Cerebellar cortex (tissue), 1 donor: ENCODE data around the gene NDUFS8.
"Not testable (repeated sequence)": the region's sequence is repeated elsewhere in the genome, so short reads cannot be mapped to it uniquely, and the experiment has no call there.

Experiments used
- DNase-seq: peaks from one replicate; pipeline ENCODE4 v3.0.0-alpha.2; 2015; ENCODE audit warnings: low spot score

Gene NDUFS8

DNA sequence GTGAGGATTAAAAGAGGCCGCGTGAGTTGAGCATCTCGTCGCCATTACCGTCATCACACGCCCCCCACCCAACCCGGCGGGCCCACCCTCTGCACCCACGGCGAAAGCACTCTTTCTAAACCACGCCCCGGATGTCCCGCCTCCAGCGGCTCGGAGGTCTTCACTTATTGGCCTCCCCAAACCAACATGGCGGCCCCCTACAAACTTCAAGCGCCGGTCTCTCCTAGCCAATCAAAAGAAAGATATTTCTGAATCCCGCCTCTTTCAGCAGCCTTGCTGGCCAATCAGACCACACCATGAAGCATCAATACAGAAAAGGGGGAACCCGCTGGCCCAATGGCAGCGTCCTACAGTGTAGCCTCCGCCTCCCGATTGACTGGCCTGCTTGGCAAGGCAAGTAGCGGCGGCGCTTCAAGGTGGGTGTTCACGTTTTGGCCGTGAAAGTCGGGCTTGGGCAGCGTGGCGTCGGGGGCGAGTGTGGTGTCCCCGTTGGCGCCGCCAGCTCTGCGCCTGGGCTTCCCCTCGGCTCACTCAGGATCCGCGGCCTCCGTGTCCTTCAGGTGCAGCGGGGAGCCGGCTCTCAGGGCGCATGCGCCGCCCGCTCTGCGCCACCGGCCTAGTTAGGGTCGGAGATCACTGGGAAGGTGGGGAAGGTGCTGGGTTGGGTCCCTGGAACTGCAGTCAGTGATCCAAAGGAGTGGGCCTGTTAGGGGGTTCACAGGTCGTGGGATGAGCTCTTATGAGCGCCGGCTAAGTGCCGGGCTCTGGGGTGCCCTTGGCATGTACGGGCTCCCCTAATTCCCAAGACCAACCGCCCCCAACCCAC lies at the start of gene NDUFS8:
NDUFS8 (plus strand) TSS at position 364 of the 826 bp plus-strand sequence. CDS start 1,471 bp downstream, outside the sequence.
- peak; percentile 100 for DNase-seq

DNA sequence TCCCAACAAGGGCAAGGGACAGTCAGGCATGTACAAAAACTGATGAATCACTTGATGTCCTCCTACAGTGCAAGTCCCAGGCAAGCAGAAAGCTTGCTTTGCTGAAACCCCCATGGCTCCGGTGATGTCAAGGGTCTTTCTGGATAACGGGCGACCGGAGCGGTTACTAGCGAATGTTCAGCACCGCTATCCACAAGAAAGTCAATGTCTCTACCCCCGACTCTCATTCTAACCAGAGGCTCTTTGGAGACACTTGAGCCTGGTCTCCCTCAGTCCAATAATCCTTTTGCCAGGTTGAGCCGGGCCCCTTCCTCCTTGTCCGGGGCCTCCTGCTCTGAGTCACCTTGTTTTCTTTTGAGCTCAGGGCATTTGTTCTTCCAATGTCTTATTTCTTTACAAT lies 49.3 kb upstream of the NDUFS8 start:
- not testable (repeated sequence) for DNase-seq

DNA sequence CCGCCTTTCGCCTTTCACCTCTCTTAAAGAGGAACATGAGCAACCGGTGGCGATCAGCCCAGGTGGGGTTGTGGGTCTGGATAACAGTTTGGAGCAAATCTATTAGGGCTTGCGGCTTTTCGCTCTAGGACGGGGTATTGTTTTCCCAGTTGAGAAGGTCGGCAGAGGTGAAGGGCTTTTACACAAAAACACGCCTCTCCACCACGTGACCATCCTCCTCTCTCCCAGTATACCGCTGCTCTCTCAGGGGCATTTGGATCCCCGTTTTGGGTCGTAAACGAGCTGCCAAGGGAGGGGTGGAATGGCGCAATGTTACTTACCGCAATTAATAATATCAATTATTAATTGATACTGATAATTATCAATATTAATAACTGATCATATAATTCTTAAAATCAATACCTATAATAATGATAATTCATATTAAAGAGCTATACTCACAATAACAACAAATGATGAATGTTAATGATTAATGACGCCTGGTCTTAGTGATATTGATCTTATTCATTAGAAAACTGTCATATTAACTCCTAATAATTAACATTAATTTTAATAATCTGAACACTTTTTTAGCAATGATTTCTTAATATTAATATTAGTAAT lies 48.1 kb upstream of the NDUFS8 start:
- DNase-seq = not testable (repeated sequence)

DNA sequence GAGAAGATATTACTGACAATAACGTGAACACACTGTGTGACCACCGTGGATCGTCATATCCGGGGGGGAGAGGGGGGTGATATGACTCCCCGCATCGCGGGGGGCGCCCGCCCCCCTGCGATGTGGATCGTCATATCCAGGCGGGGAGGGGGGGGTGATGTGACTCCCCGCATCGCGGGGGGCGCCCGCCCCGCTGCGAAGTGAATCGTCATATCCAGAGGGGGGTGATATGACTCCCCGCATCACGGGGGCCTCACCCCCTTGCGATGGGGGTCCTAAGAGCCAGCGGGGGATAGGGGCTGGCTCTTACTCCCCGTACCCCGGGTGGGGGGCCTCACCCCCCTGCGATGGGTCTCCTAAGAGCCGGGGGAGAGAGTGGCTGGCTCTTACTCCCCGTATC lies 46.5 kb upstream of the NDUFS8 start:
- DNase-seq = no peak

DNA sequence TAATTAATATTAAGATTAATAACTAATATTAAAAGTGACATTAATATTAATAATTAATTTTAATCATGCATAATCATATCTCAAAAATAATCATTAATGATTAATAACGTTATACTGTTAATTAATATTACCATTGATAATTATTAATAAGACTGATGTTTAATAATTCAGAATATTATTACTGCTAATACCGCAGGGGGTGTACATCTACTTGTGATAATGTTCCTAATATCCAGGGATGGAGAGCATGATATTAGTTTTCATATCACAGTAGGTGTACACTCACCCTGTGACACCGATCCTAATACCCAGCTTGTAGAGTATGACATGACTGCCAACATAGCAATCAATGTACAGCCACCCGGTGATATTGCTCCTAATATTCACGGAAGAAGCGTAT lies 45.2 kb upstream of the NDUFS8 start:
- DNase-seq = not testable (repeated sequence)

DNA sequence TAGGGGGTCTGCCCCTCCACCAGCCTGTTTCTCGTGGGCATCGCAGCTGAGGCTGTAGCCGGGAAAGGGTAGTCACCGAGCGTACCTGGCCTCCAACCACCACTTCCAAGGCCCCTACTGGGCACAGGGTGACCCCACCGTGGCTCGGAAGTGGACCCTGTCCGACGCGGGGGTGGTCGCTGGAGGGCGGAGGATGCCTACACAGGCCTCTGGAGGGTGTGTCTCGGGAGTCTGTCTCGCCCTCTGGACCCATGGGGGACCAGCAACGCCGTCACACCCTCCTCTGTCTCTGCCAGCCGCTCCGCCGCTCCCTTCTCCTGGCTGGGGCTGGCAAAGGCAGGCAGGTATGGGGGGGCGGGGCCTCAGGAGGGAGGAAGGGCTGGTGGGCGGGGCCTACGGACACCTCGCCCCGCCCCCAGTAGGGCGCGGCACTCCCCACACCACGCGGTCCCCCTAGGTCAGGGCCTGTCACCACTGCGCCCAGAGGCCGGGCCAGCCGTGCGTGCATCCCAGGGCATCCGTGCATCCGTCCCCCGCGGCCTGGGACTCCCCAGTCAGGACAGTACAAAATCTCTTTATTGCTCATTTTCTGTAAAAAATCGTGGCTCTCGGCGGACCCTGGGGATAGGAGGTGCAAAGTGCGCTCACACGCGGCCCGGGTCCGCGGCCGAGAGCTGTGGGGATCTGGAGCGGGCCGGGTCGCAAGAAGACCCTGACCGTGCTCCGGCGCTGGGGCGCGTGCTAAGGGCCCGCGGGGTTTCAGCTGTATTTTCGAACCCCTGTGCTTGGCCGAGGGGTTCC lies 39.7 kb upstream of the NDUFS8 start:
- DNase-seq = not testable (repeated sequence)

DNA sequence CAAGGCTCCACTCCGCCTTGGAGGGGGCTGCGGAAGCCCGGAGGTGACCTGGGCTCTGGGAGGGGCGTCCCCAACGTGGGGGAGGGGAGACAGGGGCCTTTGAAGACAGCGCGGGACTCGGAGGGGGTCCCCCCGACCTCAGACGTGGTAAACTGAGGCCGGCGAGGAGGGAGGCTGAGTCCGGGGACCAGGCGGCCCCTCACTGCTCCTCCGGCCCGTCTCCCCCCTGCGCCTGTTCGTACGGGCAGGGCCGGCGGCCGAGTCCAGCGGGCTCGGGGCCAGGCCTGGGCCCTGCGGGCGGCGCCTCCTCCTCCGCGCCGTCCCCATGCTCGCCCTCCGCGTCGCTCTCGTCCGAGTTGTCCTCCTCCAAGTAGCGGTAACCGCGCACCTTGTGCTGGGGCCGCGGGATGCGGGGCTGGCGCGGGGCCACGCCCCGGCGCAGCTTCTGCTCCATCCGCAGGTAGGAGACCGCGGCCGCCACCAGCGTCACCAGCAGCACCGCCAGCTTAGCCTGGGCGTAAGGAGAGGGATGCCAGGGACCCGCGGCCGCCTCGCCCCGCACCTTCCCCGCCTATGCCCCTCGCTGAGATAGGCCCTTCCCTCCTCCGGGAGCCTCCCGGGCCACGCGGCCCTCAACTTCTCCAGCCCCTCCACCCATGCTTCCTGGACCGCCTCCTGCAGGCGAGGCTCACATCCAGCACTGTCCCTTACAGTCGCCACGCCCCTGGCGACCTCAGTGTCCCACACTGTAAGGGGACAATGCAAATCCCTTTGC lies 38.9 kb upstream of the NDUFS8 start:
- DNase-seq = not testable (repeated sequence)

DNA sequence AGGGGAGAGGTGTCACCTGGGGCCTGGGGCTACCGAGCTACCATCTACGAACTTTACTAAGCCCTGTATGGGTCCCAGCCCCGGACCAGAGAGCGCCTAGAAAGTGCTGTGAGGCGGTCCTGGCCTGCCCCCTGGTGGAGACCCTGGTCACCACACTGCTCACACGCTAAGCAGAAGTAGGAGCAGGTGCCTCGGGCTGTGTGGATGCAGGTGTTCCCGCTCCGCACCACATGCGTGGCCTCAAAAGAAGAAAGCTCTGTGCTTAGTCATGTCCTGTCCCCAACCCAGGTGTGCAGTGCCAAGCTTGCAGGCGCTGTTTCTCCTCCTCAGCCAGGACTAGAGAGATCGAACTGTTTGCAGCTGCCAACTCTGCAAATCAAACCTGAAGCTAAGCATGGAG lies 36.7 kb upstream of the NDUFS8 start:
- DNase-seq = not testable (repeated sequence)

DNA sequence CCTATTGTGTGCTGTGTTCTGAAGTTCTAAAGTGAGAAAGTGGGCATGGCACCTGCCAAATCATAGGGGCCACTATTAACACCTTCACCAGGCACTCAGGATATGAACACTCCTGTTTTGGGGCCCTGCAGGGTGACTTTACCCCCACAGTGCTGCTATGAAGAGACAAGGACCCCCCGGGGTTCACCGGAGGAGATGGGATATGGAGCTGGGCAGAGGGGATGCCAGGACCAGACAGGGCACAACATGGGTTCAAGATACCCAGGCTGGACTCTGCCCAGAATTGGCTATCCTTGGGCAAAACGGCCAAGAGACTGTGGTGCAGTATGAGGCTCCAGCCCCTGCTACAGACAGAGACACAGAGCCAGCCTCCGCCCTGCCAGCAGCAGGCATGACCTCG lies 36.1 kb upstream of the NDUFS8 start:
- not testable (repeated sequence) for DNase-seq

DNA sequence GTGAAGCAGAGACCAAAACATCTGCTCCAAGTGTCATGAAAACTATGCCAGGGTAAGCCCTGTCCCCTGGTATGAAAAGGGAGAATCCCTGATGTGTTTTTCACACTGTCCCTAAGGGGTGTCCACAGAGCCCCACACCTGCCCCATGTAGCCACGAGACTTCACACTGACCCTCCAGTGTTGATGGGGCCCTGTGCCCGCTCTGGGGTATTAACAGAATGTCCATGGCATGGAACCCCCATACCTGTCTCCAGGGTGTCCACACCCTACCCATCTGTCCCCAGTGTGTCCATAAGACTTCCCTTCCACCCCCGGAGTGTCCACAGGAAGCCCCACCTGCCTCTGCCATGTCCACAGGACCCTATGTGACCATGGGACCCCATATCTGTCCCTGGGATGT lies 35.4 kb upstream of the NDUFS8 start:
- not testable (repeated sequence) for DNase-seq

DNA sequence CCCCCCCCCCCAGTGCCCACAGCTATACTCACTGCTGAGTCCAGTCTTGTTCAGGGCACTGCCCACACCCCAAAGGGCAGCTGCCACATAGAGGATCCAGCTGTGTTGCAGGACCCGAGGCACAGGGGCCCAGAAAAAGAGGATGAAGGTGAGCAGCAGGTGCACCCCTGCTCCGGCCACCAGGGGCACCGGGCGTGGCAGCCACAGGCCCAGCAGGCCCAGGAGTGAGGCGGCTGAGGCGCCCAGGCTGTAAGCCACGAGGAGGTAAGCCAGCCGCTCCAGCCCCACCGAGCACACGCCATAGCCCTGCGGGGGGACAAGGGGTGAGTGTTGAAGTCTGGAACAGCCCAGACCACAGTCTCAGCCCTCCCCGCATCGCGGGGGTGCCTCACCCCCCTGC lies 34.9 kb upstream of the NDUFS8 start:
- not testable (repeated sequence) for DNase-seq

DNA sequence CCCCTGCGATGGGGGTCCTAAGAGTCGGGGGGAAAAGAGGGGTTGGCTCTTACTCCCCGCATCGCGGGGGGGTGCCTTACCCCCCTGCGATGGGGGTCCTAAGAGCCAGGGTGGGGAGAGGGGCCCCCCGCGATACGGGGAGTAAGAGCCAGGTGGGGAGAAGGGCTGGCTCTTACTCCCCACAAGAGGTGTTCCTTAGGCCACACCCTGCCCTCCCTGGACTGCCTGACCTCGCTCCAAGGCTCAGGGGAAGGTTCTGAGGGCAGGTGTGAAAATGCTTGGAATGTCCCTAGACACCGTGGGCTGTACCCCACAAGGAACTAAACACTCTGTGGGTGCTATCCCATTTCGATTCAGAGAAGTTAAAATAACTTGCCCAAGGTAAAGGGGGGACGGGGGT lies 34.4 kb upstream of the NDUFS8 start:
- no peak for DNase-seq

DNA sequence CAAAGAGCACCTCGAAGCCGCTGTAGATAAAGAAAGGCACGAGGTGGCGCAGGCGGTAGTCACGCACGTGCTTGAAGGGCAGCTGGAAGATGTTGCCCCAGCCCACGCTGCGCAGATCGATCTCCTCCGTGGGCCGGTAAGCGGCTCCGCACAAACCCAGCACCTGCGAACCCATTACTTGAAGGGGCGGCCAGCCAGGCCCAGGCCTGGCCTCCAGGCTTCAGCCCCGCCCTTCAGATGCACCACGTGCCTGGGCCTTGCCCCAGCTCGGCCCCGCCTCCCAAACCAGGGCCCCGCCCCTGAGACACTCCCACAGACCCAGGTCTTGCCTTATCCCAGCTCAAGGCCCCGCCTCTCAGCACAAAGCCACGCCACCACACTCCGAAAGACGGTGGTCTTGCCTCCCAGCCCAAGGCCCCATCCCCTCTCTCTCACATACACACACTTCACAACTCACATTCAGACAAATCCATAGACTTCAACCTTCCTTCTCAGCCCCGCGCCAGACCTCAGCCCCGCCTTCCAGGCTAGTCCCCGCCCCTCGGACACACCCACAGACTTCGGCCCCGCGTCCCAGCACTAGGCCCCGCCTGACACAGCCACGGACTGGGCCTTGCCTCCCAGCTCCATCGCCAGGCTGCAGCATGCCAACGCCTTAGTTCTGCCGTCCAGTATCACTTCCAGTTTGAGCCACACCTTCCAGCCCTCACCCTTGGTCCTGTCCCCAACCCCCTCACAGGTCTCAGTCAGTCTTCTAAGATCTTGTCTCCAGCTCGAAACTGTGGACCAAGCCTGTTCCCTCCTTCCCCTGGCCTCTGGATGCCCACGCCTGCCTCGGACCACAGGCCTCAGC lies 33.6 kb upstream of the NDUFS8 start:
- DNase-seq = peak; percentile 67

DNA sequence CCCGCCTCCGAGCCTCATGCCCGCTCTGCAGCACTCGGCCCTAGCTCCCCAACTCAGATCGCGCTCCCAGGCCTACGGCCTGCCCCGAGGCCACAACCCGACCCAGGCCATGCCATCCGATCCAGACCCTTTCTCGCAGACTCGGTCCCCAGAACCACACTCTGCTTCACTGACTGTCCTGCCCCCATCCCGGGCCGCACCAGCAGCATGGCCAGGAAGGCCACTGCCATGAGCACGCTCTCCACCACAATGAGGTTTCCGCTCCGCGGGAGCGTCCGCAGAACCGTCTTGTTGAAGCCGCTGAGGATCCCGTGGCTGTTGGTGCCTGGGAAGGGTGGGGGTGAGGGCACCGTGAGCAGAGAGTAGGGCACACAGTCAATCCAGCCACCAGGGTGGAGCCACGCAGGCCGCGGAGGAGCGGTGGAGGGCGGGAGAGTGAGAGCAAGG lies 33.0 kb upstream of the NDUFS8 start:
- no peak for DNase-seq

DNA sequence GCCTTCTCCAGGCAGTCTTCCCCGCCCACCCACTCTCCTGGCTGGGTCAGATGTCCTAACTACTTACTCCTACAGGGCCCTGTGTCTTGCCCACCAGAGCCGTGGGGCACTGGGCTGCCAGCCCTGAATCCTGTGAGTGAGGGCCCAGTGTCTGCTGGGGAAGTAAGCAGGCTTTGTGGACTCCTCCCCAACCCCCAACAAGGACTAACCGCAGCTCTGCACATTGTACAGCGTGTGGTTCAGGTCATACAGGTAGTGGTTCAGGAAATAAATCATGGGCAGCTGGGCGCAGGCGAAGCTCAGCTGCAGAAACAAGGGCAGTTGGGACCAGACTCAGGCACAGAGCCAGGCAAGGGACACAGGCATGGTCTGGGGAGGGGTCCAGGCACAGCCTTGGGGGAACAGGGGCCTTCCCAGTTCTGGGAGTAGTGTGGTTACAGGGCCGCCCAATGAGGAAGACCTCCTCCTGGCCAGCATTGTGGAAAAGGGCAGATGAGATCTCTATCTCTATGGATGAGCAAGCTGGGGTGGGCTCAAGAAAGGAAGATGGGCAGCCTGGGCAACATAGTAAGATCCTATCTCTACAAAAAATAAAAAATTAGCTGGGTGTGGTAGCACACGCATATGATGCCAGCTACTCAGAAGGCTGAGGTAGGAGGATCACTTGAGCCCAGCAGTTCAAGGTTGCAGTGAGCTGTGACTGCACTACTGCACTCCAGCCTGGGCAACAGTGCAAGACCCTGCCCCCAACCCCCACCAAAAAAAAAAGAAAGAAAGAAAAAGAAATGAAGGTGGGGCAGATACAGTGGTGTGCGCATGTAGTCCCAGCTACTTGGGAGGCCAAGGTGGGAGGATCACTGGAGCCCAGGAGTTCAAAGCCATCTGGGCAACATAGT lies 32.1 kb upstream of the NDUFS8 start:
- DNase-seq = no peak

DNA sequence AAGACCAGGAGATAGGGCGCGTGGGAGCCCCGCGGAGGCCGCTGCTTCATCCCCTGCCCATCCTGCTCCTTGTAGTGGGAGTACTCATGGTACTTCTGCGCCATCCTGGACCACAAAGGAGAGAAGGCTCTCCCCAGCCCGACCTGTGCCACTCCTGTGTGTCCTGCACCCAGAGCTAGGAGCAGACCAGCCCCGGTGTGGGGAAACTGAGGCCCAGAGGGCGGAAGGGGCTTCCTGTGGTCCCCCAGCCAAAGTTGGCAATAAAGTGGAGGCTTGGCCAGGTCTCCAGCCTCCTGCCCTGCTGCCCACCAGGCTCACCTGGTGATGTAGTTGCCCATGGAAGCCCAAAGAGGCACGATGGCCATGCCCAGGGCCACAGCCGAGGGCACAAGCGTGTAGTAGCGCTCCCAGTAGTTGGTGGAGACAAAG lies 31.3 kb upstream of the NDUFS8 start:
- DNase-seq = no peak

DNA sequence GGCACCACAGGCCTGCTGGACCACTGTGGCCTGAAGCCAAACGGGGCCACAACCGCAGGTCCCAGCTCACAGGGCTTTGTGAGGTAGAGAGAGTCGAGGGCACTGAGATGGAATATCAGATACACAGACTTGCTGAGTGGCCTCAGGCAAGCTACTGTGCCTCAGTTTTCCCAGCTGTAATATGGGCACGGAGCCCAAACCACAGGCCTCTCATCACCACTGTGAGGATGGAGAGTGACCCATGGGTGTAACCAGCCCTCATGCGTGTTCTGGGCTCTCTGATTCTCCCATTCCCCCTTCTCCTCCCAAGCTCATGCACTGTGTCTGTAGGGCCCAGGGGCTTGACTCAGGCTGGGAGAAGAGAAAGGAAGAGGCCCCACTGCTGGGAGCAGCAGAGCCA lies 30.8 kb upstream of the NDUFS8 start:
- no peak for DNase-seq

DNA sequence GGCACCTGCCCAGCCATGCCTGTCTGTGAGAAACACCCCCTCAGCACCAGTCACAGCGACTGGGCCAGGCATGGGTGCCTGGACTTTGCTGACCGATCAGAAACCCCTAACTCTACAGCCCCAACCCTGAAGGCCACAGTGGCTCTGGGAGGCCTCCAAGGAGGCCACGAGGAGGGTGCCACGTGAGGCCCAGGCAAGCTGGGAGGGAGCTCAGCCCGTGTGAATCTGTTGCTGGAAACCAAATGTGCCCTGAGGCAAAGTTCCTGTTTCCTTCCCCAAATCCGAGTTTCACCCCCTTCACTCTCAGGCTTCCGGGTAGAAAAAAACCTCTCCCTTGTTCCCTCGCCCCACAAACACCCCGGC lies 27.9 kb upstream of the NDUFS8 start:
- no peak for DNase-seq

DNA sequence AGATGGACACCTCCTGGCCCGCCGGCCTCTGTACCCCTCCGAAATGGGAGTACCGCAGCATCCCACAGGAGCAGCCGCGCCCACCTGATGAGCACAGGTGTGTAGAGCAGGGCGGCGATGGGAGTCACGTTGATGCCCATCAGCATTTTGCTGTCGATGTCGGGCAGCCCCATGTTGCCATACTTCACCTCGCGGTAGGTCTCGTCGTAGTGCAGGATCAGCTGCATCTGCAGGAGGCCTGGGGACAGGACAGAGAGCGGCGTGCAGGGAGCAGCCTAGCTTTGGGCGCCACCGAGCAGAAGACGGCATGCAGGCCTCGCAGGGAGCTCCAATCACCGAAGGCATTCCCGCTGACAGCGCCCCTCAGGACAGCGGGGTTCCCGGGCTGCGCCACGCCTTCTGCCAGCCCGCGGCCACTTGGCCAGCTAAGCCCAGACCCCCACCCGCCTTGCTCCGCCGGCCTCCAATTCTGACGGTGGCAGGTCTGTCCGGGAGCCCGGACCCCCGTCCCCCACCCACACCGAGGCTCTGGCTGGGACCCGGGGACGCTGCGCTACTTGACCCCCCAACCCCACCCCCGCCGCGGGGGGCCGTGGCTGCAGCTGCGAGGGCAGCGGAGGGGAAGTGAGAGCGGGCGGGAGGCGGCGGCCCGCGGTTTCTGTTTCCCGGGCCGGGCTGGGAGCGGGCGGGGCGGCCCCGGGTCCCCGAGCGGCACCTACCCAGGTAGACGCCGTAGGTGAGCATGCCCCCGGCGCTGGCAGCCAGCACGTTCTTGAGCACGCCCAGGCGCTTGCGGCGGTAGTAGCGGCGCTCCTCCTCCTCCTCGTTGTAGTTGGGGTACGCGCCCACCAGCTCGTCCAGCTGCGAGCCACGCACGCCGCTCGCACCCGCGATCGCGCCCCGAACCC lies 27.3 kb upstream of the NDUFS8 start:
- DNase-seq = no peak
